NCI-H187 (cell line): ENCODE results near the gene LSM3.

ENCODE experiments used
- DNase-seq, 2 experiments: peaks; one replicate each; lab custom pipeline; 2025; lab: John Stamatoyannopoulos, UW

Gene LSM3

DNA sequence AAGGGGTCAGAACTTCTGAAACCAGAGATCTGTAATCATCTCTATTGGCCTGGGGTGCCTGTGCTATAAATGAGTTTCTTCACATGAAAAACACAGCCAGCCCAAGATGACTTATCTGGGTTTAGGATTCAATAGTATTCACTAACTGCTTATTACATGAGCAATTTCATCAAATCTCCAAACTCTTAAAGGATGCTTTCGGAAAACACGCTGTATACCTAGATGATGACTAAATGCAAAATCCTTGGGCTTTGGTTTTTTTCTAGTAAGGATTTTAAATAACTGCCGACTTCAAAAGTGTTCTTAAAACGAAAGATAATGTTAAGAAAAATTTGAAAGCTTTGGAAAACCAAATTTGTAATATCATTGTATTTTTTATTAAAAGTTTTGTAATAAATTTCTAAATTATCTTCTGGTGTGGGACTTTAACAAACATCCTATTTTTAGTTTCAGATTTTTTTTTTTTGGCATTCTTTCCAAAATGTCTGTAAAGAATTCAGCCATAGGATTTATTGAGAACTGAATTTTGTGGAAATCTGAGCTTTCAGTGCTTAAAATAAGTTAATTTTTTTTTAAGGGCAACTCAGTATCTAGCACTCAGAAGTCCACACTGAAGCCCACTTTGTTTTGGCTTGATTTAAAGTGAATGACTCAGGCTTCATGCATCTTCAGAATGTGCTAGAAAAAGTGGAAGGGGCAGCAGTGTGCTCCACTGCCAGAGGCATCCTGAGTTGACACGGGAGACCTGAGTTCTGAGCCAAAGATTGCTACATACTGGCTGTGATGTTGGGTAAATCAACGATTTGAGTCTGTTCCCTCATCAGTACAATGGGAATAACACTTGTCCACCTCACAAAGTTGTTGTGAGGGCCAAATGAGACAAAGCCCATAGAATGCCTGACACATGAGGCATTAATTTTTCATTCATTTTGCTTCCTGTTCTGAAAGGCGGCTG lies 35.1 kb upstream of the LSM3 start:
- DNase-seq = no peak

DNA sequence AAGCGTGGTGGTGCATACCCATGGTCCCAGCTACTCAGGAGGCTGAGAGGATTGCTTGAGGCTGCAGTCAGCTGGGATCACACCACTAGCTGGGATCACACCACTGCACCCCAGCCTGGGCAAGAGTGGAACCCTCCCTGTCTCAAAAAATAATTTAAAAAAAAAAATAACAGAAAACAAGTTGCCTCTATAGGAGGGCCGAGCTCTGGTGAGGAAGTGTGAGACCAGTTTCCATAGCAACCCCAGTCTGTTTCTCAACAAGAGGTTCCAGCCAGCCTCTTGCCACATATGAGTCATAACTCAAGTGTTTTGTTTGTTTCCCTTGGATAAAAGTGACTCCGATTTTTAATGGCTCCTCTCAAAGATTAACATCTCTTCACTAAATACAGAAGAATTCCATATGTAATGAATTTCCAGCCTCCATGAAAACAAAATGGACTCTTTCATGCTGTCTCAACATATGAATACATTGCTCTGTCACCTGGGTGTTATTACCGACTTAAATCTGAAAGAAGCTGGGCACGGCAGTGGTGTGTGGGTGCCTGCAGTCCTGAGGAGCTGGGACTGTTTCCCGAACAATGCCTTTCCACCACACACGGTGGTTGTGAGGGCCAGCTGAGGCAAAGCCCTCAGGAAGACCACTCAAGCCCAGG lies 34.1 kb upstream of the LSM3 start:
- DNase-seq = no peak

DNA sequence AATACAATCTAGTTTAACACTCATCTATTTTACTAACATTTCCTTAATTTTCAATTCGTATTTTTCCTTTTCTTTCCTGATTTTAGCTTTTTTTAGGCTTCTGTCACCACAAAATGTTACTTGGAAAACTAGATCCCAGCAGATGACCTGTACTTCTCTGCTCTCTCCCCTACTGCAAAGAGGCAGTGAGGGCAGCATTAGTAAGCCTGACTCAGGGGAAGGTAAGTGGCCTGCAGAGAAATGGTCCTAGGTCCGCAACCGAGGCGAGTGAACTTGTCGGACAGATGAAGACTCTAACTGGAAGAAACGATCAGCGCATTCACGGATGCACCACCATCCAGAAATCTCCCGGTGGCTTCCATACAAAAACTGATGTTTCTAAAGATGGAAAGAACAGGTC lies 33.4 kb upstream of the LSM3 start:
- no peak for DNase-seq

DNA sequence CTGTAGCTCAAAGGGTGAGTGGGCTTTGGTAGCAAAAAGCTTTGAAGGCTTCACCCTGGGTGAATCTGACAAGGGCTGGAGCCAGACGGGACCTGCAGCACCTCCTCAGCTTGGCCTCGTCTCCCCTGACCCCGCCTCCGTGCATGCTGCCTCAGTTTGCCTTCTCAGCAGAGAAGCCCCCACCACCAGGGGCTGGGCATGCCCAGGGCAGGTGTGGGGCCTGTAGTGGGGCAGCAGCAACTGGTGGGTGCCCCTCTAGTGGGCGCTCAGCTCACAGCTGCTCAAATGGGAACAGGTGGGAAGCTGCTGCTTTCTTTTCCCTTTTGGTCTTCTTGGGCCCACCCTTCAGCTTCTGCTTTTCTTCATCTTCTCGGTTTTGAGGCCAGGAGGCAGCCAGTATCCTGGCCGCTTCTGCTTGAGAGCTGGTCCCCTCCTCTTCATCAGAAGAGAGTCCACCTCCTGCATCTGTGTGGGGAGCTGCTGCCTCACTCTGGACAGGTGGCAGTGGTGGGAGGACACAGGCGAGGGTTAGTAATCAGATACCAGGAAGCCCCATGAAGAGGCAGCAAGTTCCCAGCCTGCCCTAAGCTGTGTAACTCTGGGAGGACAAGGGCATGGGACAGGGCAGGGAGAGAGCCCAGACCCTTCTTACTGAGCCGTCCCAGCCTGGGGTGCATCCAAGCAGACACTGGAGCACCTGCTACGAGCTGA lies 32.8 kb upstream of the LSM3 start:
- DNase-seq = no peak

DNA sequence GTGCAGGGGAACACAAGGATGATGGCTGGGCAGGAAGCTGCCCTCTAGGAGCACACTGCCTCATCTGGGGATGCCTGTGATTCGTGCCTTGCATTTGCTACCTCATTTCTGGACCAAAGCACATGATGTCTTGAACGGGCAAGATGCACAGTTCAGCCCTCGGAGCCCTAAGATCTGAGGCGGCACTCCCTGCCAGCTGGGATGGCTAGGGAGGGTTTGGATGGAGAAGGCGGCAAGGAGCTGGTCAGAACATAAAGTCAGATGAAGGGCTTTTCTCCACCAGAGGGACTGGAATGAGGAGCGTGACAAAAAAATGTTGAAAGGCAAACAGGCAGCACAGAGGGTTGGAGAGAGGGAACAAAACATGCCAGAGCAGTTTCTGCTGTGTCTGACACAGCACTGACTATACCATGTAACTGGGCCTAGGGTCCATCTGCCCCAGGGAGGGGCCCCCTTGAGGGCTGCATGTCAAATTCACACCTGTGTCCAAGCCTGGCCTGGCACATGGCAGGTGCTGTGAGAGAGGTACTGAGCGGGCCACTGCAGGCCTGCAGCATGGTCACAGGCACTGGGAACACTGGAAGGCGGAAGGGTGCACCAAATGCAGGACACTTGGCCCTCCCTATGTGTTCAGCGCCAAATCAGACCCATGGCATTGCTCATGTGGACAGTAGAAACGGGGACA lies 32.1 kb upstream of the LSM3 start:
- DNase-seq = no peak

DNA sequence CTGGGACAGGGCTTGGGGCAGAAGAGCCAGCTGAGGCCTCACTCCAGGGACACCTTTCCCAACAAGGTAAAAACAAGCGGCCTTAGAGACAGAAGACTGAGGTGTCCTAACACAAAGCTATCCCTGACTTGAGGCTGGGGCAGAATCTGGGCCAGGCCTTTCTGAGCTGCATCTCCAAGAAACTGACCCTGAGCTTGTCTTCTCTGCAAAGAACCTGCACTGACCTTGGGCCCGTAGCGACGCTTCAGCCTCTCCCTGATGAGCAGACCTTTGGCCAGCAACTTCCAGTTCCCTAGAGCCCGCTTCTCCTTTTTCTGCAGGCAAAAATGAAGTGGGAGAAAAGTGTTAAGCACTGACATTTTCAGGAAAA lies 31.6 kb upstream of the LSM3 start:
- DNase-seq = no peak

DNA sequence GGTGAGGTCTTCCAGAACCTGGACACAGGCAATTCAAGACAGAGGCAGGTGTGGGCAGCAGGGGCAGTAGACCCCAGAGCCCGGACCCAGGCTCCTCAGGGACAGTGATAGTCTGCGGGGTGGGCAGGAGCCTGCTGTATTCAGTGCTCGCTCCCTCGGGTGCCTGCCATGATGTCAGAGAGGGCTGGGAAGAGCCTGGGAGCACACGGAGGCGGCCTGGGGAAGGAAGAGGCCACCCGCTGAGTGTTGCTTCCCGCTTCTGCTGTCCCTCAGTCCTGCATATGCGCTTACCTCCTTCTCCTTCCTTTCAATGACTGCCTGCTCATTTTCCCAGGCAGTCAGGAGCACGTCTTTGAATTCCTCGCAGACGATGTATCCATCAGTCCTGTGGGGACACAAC lies 31.0 kb upstream of the LSM3 start:
- no peak for DNase-seq

DNA sequence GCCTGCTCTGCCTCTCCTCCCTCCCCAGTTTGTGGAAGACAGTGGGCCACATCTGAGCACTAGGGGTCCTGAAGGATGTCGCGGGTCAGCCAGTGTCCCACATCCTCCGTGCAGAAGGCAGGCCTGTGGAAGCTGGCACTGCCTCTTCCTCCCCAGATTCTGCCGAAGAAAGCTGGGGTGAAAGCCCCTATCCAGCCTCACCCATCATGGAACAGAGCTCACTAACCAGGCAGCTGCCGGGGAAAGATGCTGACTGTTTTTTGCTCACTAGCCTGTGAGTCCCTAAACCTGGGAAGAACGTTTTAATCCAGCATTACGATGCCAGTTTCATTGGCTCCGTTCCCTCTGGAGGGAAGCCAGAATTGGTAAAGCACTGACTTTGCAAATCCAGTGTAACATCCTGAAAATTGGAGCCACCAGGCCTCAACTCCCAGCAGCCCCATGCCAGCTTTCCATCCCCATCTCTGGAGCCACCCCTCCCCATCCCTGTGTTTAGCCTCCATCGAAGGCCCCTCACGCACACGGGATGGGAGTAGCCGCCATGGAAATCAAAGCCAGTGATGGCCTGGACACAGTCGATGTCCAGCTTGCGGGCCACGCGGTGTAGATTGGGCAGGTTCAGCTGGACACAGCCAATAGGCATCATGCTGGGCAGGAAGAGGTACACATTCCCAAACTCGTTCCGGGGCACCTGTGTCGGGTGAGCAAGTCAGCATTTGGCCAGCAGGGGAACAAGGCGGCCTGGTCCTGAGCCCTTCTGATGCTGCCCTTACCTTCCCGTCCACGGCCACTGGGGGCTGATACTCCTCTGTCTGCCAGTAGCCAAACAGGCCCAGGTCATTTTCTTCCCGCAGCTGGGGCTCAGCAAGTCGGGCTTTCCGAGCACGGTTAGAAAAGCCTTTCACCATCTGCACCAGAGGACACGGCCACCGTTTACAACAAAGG lies 30.3 kb upstream of the LSM3 start:
- DNase-seq = no peak

DNA sequence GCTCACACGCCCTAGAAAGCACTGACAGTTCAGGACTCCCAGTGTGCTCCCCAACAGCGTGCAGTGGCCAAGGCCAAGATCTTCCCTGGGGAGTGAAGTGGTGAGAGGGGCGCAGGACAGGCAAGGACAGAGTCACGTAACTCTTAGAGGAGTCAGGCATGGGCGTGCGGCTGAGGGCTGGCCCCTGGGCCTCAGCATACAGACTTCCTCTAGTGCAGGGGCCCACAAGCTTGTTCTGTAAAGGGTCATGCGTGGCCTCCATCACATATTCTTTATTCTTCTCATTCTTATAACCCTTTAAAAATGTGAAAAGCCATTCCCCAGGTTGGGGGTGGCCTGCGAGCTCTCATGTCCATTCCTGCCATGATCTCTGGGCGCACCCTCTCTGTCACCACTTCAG lies 28.5 kb upstream of the LSM3 start:
- DNase-seq = no peak

DNA sequence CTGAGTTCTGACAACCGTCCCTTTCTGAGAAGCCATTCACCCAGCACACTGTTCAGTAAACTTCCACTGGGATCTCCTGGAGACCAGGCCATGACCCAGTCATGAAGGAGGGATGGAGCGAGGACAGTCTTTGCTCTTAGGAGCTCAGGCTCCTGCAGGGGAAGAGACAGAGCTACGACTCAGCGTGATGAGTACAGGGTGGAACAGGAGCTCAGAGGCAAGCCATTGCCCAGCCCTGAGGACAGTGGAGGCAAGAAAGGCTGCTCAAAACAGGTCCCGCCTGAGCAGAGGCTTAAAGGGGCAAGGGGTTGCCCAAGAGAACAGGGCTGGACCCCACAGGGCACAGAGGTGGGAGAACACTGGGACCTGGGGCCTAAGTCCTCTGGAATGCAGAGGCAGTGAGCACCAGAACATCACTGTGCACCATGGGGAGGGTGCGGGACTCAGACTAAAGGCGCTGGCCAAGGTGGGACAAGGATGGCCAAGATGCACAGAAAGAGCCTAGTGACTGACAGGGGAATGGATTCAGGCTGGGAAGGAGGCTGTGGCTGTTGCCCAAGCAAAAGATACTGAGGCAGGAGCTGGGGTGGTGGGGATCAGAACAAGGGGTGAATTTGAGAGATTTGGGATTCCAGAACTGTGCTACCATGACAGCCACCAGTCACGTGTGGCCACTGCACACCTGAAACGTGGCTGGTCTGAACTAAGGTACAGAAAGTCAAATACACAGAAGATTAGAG lies 28.0 kb upstream of the LSM3 start:
- no peak for DNase-seq

DNA sequence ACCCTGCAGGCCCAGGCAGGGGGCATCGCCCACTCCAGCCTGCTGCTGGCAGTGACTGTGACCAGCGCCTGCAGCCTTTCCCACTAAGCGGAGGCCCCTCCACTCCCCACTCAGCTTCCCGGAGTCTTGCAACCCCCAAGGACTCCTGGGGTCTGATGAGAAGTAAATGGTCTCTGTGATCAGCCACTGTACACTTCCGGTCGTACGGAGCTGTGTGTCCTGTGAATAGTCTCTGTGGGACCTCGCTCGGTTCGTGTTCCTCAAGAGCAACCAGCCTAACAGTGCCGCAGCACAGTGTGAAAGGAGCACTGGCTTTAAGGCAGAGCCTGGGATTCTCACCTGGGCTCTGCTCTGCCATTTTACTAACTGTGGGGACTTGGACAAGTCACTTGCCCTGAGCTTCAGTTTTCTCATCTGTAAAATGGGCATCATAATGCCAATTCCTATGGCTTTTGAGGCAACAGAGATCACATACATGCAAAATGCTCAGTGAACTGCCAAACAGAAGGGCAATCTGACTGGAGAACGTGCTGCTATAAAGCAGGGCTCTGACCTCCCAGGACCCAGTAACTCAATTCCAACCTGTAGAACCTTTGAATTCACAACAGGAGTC lies 27.0 kb upstream of the LSM3 start:
- no peak for DNase-seq

DNA sequence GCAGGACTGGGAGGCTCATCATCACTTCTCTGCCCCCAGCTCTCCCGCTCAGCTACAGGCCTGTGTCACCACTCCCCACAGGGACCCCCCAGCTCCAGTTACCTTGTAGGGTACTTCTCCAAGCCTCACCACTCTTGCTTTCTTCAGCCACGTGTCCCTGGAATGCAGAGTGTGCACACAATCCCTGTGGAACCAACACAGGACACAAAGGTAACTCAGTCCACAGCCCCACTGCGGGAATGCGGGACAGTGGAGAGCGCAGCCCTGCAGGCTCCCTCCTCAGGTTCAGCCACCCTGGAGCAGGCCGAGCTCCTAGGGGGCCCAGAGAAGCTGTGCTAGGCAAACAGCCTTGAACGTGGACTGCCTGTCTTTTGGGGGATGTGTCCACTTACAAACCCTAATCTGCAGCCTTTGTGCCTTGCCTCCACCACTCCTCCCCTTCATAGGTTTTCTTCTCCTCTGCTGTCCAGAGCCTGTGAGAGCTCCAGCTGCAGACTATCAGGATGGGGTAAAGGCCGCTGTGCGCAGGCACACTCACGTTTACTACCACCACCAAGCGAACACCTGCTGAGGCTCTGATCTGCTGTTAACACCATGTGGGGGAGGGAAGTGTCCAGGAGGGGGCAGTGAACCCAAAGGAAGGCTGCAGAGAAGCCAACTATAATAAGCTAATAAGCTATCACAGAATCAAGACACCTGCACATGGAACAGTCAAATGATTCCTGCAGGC lies 26.2 kb upstream of the LSM3 start:
- DNase-seq = no peak

DNA sequence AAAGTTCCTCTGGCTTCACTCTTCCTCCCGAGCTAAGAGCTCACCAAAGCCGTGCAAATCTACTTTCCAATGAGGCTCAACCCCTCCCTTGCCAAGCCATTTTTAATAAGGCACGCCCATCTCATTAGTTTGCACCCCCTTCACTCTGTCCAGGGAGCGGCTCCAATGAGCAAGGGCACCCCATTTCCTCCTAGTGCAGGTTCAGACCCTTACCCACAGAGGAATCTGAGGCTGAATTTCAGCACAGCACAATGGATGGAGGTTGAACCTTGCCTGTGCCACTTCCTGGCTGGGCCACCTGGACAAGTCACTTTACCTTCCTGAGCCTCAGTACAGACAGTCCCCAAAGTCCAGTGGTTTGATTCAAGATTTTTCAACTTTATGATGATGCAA lies 25.7 kb upstream of the LSM3 start:
- DNase-seq = no peak

DNA sequence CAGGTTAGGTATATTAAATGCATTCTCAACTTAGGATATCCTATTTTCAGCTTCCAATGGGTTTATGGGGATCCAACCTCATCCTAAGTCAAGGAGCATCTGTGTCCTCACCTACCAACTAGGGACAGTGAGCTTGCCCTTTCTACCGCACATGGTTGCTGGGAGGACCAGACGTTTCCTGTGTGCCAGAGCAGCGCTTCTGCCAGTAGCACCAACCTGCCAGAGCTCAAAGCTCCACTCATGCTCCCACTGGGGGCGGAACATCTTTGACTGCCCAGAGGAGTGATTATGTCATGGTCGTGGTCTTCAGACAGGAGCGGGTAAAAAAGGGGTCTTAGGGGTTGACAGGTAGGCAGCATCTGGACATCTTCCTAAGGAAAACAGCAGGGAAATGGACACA lies 25.0 kb upstream of the LSM3 start:
- DNase-seq = no peak

DNA sequence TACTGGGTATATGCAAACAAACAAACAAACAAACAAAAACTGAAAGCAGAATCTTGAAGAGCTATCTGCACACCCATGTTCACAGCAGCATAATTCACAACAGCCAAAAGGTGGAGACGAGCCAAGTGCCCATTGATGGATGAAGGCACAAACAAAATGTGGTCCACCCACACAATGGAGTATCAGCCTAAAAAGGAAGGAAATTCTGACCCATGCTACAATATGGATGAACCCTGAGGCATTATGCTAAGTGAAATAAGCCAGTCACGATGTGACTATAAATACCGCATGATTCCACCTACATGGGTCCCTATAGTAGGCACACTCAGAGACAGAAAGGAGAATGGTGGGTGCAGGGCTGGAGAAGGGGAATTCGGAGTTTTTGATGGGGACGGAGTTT lies 24.3 kb upstream of the LSM3 start:
- no peak for DNase-seq

DNA sequence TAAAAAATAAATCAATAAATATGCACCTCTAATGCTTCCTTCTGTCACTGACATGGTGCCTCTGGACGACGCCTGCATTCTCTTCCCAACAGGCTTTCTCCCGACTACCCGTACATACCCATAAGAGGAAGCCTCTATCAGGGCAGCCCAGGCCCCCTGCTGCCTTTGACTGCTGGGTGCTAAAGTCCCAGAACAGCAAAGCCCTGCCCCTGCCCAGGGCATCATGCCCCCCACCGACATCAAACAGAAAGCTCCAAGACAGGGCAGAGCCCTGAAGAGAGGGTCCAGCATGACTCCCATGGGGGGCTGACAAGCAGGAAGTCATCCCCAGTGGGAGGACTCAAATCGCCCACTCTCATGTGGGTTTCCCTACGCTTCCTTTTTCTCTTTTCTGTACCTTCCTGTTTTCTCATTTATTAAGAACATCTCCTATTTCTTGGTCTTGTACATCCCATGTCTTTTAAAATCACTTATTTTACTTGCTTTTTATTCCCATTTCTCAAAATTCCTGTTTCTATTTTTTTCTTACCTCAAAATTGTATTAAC lies 23.6 kb upstream of the LSM3 start:
- no peak for DNase-seq

DNA sequence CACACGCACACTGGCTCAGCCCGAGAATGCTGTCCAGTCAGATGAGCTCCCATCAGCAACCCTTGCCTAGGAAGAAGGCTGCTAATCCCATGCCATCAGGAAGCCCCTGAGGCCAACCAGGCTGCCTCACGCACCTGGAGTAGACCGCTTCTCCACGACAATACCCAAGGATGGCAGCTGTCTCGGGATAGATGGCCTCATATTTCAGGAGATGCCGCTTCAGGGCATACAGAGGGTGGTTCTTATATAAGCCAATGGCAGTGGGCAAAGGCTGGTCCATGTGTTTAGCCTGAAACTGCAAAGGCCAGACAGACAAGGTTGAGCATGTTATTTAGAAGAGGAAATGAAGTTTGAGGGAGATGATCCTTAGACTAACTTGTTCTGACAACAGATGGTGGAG lies 22.4 kb upstream of the LSM3 start:
- no peak for DNase-seq

DNA sequence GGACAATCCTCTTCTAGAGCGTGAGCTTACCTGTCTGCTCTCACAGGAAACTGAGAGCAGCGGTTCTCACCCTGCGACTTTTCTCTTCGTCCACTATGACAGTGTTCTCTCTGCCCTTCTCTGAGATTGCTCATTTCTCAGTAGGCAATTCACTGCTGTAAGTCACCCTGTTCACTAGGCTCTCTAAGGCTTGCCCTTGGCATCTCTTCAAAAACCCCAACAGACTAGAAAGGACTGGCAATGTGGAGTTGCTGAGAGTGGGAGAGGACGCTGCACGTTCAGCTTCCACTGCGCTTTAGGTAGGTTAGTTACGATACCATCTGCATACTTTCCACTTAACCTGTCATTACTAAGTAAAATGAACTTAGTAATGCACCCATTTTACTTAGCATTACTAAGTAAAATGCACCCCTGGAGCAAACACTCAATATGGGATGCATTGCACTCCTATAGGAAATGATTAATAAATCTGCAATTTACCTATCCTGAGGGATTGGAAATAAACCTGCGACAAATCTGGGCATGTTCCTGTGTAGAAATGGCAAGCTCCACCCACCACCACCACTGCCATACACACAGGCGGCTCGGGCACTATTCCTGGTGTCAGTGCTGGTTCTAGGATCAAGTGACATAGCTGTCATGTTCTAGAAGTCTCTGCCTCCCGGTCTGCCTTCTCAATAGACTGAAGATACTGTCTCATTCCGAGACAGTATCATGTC lies 21.6 kb upstream of the LSM3 start:
- DNase-seq = no peak
